CD14-positive monocyte (primary cell): ENCODE results near the gene KIF5B. TPM values are rescaled to one million over a fixed set of nuclear protein-coding genes. Genes with fewer than 3 reads are reported as not detected.
A peak's percentile ranks its signal among the peaks of the same experiment; 100 is the strongest.

Experiments used
- DNase-seq, 3 donors: peaks; one replicate each; pipeline ENCODE4 v3.0.0-alpha.2; 2011 to 2022
- H2AFZ ChIP-seq: 2 replicates; pipeline ENCODE4 v1.6.0; 2012; ENCODE audit warnings: mild to moderate bottlenecking, low read depth, low read length, inconsistent platforms; ENCODE audit not compliant: insufficient read depth, poor library complexity, severe bottlenecking
- H3K27ac ChIP-seq, 2 donors: 1 replicate in 1 of 2; 2 replicates in 1 of 2; pipeline ENCODE4 v1.5.1; 2012 to 2013; ENCODE audit warnings: low read length in 2 of 2, control low read depth in 1 of 2, inconsistent platforms in 1 of 2, low read depth in 1 of 2, mild to moderate bottlenecking in 1 of 2
- H3K27me3 ChIP-seq, 2 donors: one replicate each; pipeline versions ENCODE4 v1.6.0 to v1.6.1; 2011 to 2013; ENCODE audit warnings: low read length in 2 of 2; ENCODE audit not compliant: control insufficient read depth in 2 of 2, insufficient read depth in 2 of 2
- H3K36me3 ChIP-seq, 2 donors: replicated peaks in 1 of 2; 1 replicate in 1 of 2; 2 replicates in 1 of 2; pipeline versions ENCODE4 v1.5.1 to v1.6.1; 2012 to 2013; ENCODE audit warnings: low read length in 2 of 2, control low read depth in 1 of 2, inconsistent platforms in 1 of 2, mild to moderate bottlenecking in 1 of 2; ENCODE audit not compliant: insufficient read depth in 2 of 2, control insufficient read depth in 1 of 2
- H3K4me1 ChIP-seq, 2 donors: 1 replicate in 1 of 2; 2 replicates in 1 of 2; pipeline versions ENCODE4 v1.5.1 to v1.6.1; 2012 to 2013; ENCODE audit warnings: low read length in 2 of 2, control low read depth in 1 of 2, inconsistent platforms in 1 of 2, mild to moderate bottlenecking in 1 of 2, moderate library complexity in 1 of 2; ENCODE audit not compliant: insufficient read depth in 2 of 2, control insufficient read depth in 1 of 2
- H3K4me2 ChIP-seq: replicated peaks from 2 replicates; pipeline ENCODE3; 2012; ENCODE audit warnings: low read length, moderate library complexity, mild to moderate bottlenecking; ENCODE audit not compliant: poor library complexity, severe bottlenecking; ENCODE audit errors: extremely low read depth
- H3K4me3 ChIP-seq, 3 experiments: fragments of 200-600 bp in 1 of 3; sonication (generic) in 1 of 3; replicated peaks in 1 of 3; 1 replicate in 2 of 3; 2 replicates in 1 of 3; pipeline ENCODE4 v1.5.1; 2011 to 2013; ENCODE audit warnings: low read length in 3 of 3, mild to moderate bottlenecking in 3 of 3, control low read depth in 2 of 3, low read depth in 2 of 3, inconsistent platforms in 1 of 3, moderate library complexity in 1 of 3
- H3K79me2 ChIP-seq: 2 replicates; pipeline ENCODE4 v1.6.0; 2012; ENCODE audit warnings: mild to moderate bottlenecking, control low read depth, inconsistent platforms, low read length, moderate library complexity; ENCODE audit not compliant: insufficient read depth
- H3K9ac ChIP-seq: 2 replicates; pipeline ENCODE4 v1.6.0; 2017; ENCODE audit warnings: low read length, mild to moderate bottlenecking; ENCODE audit not compliant: insufficient read depth, poor library complexity, severe bottlenecking
- H3K9me3 ChIP-seq, 2 donors: replicated peaks in 1 of 2; 1 replicate in 1 of 2; 2 replicates in 1 of 2; pipeline versions ENCODE4 v1.5.1 to v1.6.1; 2012 to 2013; ENCODE audit warnings: low read length in 2 of 2, control low read depth in 1 of 2; ENCODE audit not compliant: control insufficient read depth in 1 of 2, insufficient read depth in 1 of 2
- H4K20me1 ChIP-seq: 2 replicates; pipeline ENCODE4 v1.6.0; 2012; ENCODE audit warnings: mild to moderate bottlenecking, low read length, control low read depth, moderate library complexity; ENCODE audit not compliant: insufficient read depth
- H3K27ac Mint-ChIP-seq, 7 donors: one replicate each; pipeline ENCODE4 v1.8.0; 2020; ENCODE audit warnings: mild to moderate bottlenecking in 7 of 7, mixed read lengths in 7 of 7, moderate library complexity in 6 of 7, inconsistent platforms in 2 of 7
- H3K27me3 Mint-ChIP-seq, 3 donors: one replicate each; pipeline ENCODE4 v1.8.0; 2021 to 2022; ENCODE audit warnings: low read depth in 3 of 3, mild to moderate bottlenecking in 3 of 3, mixed read lengths in 3 of 3, moderate library complexity in 3 of 3, inconsistent platforms in 1 of 3
- H3K36me3 Mint-ChIP-seq, 2 donors: one replicate each; pipeline ENCODE4 v1.8.0; 2020; ENCODE audit warnings: mixed read lengths in 2 of 2, inconsistent platforms in 1 of 2, mild to moderate bottlenecking in 1 of 2
- H3K4me1 Mint-ChIP-seq: one replicate; pipeline ENCODE4 v1.8.0; 2020; ENCODE audit warnings: mild to moderate bottlenecking, mixed read lengths
- H3K4me3 Mint-ChIP-seq, 2 donors: one replicate each; pipeline ENCODE4 v1.8.0; 2020; ENCODE audit warnings: mild to moderate bottlenecking in 2 of 2, mixed read lengths in 2 of 2, moderate library complexity in 1 of 2
- H3K9me3 Mint-ChIP-seq, 7 donors: one replicate each; pipeline ENCODE4 v1.8.0; 2020 to 2022; ENCODE audit warnings: mixed read lengths in 7 of 7, mild to moderate bottlenecking in 6 of 7, moderate library complexity in 6 of 7, inconsistent platforms in 2 of 7
- CTCF ChIP-seq: fragments of 200-600 bp; IDR thresholded peaks from one replicate; pipeline ENCODE4 v1.8.0; 2022; ENCODE audit warnings: antibody characterized with exemption, mild to moderate bottlenecking
- WGBS: methylation state at CpG from one replicate; pipeline ENCODE4 v1.1.5; 2013; ENCODE audit warnings: missing lambda C conversion rate; ENCODE audit not compliant: insufficient coverage; 5-methylcytosine and 5-hydroxymethylcytosine counted together
- intact Hi-C, 2 donors: fragments of 100-400 bp; cut with micrococcal nuclease; formaldehyde crosslinking; loops; one replicate each; pipeline versions ENCODE4 v1.15.0 to v1.15.1; 2023
- polyA plus RNA-seq, 3 donors: library from polyadenylated mRNA; depleted of rRNA in 1 of 3; unstranded in 2 of 3; stranded (reverse) in 1 of 3; fragments of 300-500 nt in 2 of 3; fragments of >200 nt in 1 of 3; fragmentation: Illumina TruSeq in 2 of 3; gene quantifications; 1 replicate in 2 of 3; 2 replicates in 1 of 3; pipeline ENCODE4 v1.2.3, GENCODE V29; 2012 to 2021

Gene KIF5B
- polyA plus RNA-seq, 3 donors = 15.2 to 32.9 (median 18.9) TPM

GRCh38 chr10:32028710-32029109, 27.5 kb downstream of the KIF5B start:
- WGBS = no CpG with 5 or more reads among the region's 1 CpG
- H3K36me3 Mint-ChIP-seq = peaks cover 75 to 85% of the 10 kb centered on the region in 2 donors
- H3K4me1 Mint-ChIP-seq = peaks cover 23% of the 10 kb centered on the region

GRCh38 chr10:32023264-32023663, 33.0 kb downstream of the KIF5B start:
- Histone ChIP-seq H3K9me3 (no peaks in the 10 kb centered on the region), H3K27me3 (no peaks in the 10 kb centered on the region), H3K4me3 (no peak overlapping the region), H3K4me1 (no peaks in the 10 kb centered on the region), H3K9ac (no peak overlapping the region), H4K20me1 (peaks cover 94% of the 10 kb centered on the region), H3K4me2 (no peak overlapping the region), H2AFZ (no peak overlapping the region), H3K79me2 (peaks cover 67% of the 10 kb centered on the region), H3K27ac (peak overlapping the region in 1 of 2 donors; percentile 21), H3K36me3 (peaks cover 89 to 91% of the 10 kb centered on the region in 2 donors)
- no peak for DNase-seq
- intact Hi-C loops = no loop called here
- Mint-ChIP-seq H3K36me3 (peaks cover 74 to 85% of the 10 kb centered on the region in 2 donors), H3K27ac (peak overlapping the region in 5 of 7 donors; percentile 23 to 48 (median 44)), H3K27me3 (no peaks in the 10 kb centered on the region), H3K9me3 (no peaks in the 10 kb centered on the region), H3K4me3 (no peak overlapping the region), H3K4me1 (peaks cover 5% of the 10 kb centered on the region)
- no peak for TF ChIP-seq CTCF
- WGBS = no CpG with 5 or more reads among the region's 1 CpG

More at GRCh38 chr10:32028710-32029109, 27.5 kb downstream of the KIF5B start:
- Histone ChIP-seq H3K4me1 (peaks cover 15 to 25% of the 10 kb centered on the region in 2 donors), H3K9me3 (no peaks in the 10 kb centered on the region), H2AFZ (no peak overlapping the region), H3K36me3 (peaks cover 87 to 92% of the 10 kb centered on the region in 2 donors), H3K4me2 (no peak overlapping the region), H4K20me1 (peaks cover 97% of the 10 kb centered on the region), H3K9ac (no peak overlapping the region), H3K79me2 (peaks cover 75% of the 10 kb centered on the region), H3K27ac (no peak overlapping the region), H3K27me3 (no peaks in the 10 kb centered on the region), H3K4me3 (no peak overlapping the region)
- peaks cover 0 to 2% (median 0%) of the 10 kb centered on the region in 7 donors for H3K9me3 Mint-ChIP-seq
- TF ChIP-seq CTCF = no peak
- DNase-seq = no peak
- H3K27ac Mint-ChIP-seq = no peak overlapping the region
- intact Hi-C loops = no loop called here
- no peak overlapping the region for H3K4me3 Mint-ChIP-seq
- no peaks in the 10 kb centered on the region for H3K27me3 Mint-ChIP-seq
